Measurements from ENCODE around the gene FLYWCH2. TPM values are rescaled to one million over a fixed set of nuclear protein-coding genes. Genes with fewer than 3 reads are reported as not detected.

The FLYWCH2 gene
- total and polyA plus RNA-seq, 2 of the 13 experiments (the other 11 are each of a cell fraction or from before 2014, with no cell fraction given) = 16.9 to 19.8 TPM

GRCh38 chr16:2905241-2905987 is 22.4 kb downstream of the FLYWCH2 start (continued):
- TF ChIP-seq, protein P1, sequence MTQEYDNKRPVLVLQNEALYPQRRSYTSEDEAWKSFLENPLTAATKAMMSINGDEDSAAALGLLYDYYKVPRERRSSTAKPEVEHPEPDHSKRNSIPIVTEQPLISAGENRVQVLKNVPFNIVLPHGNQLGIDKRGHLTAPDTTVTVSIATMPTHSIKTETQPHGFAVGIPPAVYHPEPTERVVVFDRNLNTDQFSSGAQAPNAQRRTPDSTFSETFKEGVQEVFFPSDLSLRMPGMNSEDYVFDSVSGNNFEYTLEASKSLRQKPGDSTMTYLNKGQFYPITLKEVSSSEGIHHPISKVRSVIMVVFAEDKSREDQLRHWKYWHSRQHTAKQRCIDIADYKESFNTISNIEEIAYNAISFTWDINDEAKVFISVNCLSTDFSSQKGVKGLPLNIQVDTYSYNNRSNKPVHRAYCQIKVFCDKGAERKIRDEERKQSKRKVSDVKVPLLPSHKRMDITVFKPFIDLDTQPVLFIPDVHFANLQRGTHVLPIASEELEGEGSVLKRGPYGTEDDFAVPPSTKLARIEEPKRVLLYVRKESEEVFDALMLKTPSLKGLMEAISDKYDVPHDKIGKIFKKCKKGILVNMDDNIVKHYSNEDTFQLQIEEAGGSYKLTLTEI (CRISPR knock-in tag; conservative IDR thresholded peaks at IDR 0.05) = no peak
- TF ChIP-seq TBX3 (IDR thresholded peaks at IDR 0.05; ENCODE audit: borderline replicate concordance) = no peak
- TF ChIP-seq ZNF75D (CRISPR knock-in tag; IDR thresholded peaks at IDR 0.05; ENCODE audit: borderline replicate concordance) = no peak
- no peak for TF ChIP-seq JUN (CRISPR knock-in tag; IDR thresholded peaks at IDR 0.05)
- no peak for TF ChIP-seq STAG1 (CRISPR knock-in tag; IDR thresholded peaks at IDR 0.05)
- TF ChIP-seq CHD2 (IDR thresholded peaks at IDR 0.05; ENCODE audit: low read depth, low read length) = peak; percentile 17; the same call in 1 of the 2 replicates
- TF ChIP-seq ZNF335 (CRISPR knock-in tag; IDR thresholded peaks at IDR 0.05) = no peak; the same call in 1 of the 2 replicates
- TF ChIP-seq ZMYM3 (CRISPR knock-in tag; IDR thresholded peaks at IDR 0.05) = no peak
- TF ChIP-seq ZNF180 (CRISPR knock-in tag; IDR thresholded peaks at IDR 0.05; ENCODE audit: borderline replicate concordance, low read depth) = no peak
- 0 out of 2 replicates have a peak, but pooled peaks have one; percentile 24 for TF ChIP-seq ZNF710 (CRISPR knock-in tag; IDR thresholded peaks at IDR 0.05; ENCODE audit: borderline replicate concordance)
- TF ChIP-seq CREM (IDR thresholded peaks at IDR 0.05) = no peak
- no peak for TF ChIP-seq CREM (CRISPR knock-in tag; IDR thresholded peaks at IDR 0.05)
- TF ChIP-seq, protein P2, sequence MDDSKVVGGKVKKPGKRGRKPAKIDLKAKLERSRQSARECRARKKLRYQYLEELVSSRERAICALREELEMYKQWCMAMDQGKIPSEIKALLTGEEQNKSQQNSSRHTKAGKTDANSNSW (CRISPR knock-in tag; IDR thresholded peaks at IDR 0.05; ENCODE audit: borderline replicate concordance) = 0 out of 2 replicates have a peak, but pooled peaks have one; percentile 44
- no peak; the same call in 1 of the 2 replicates for TF ChIP-seq ZNF598 (CRISPR knock-in tag; IDR thresholded peaks at IDR 0.05; ENCODE audit: borderline replicate concordance)
- TF ChIP-seq SIN3A (IDR thresholded peaks at IDR 0.05; ENCODE audit: borderline replicate concordance, low read depth, low read length) = peak; percentile 80; the same call in 1 of the 2 replicates
- no peak; the same call in 1 of the 2 replicates for TF ChIP-seq ZIK1 (CRISPR knock-in tag; IDR thresholded peaks at IDR 0.05; ENCODE audit: borderline replicate concordance, low read depth)
- no peak for TF ChIP-seq HOMEZ (CRISPR knock-in tag; IDR thresholded peaks at IDR 0.05; ENCODE audit: low read depth)
- TF ChIP-seq, protein P3, sequence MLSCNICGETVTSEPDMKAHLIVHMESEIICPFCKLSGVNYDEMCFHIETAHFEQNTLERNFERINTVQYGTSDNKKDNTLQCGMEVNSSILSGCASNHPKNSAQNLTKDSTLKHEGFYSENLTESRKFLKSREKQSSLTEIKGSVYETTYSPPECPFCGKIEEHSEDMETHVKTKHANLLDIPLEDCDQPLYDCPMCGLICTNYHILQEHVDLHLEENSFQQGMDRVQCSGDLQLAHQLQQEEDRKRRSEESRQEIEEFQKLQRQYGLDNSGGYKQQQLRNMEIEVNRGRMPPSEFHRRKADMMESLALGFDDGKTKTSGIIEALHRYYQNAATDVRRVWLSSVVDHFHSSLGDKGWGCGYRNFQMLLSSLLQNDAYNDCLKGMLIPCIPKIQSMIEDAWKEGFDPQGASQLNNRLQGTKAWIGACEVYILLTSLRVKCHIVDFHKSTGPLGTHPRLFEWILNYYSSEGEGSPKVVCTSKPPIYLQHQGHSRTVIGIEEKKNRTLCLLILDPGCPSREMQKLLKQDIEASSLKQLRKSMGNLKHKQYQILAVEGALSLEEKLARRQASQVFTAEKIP (CRISPR knock-in tag; IDR thresholded peaks at IDR 0.05; ENCODE audit: borderline replicate concordance) = no peak
- TF ChIP-seq TP53 (CRISPR knock-in tag; conservative IDR thresholded peaks at IDR 0.05) = 0 out of 2 replicates have a peak, but pooled peaks have one; percentile 77
- peak; percentile 82; the same call in 1 of the 2 replicates for TF ChIP-seq ZNF691 (CRISPR knock-in tag; IDR thresholded peaks at IDR 0.05; ENCODE audit: borderline replicate concordance, low read depth)

Data from HepG2 (cell line).